K562 (cell line): ENCODE measurements around the gene DMGDH.

Source experiments
- CBX1 ChIP-seq: sonication (generic); IDR thresholded peaks from 2 replicates; pipeline ENCODE4 v1.6.1; 2016; ENCODE audit warnings: antibody characterized with exemption, low read depth, mild to moderate bottlenecking
- CHD7 ChIP-seq: fragments of 200-600 bp; sonication (generic); IDR thresholded peaks from one replicate; pipeline ENCODE4 v1.6.1; 2012; ENCODE audit warnings: mild to moderate bottlenecking, low read depth, low read length, inconsistent platforms
- GATA2 ChIP-seq: sonication (generic); formaldehyde crosslinking; IDR thresholded peaks from 2 replicates; pipeline ENCODE4 v1.4.0; 2020; ENCODE audit warnings: mild to moderate bottlenecking, missing genetic modification reagents
- POLR2A ChIP-seq: fragments of 450-650 bp; conservative IDR thresholded peaks from 2 replicates; pipeline ENCODE4 v1.6.1; 2016
- RAD21 ChIP-seq, 2 experiments: fragments of 250-450 bp in 1 of 2; fragments of 450-650 bp in 1 of 2; sonication (Bioruptor Pico) in 1 of 2; formaldehyde crosslinking in 1 of 2; IDR thresholded peaks in 1 of 2; conservative IDR thresholded peaks in 1 of 2; 2 replicates each; pipeline versions ENCODE4 v1.4.0 to v1.8.0; 2020 to 2022; ENCODE audit warnings: mild to moderate bottlenecking in 2 of 2, moderate library complexity in 1 of 2
- ZNF282 ChIP-seq: sonication (generic); formaldehyde crosslinking; IDR thresholded peaks from 2 replicates; pipeline ENCODE4 v1.8.1; 2023; ENCODE audit warnings: missing genetic modification reagents

GRCh38 chr5:79021753-79022152 is 47.7 kb downstream of the DMGDH start:
- no peak for TF ChIP-seq POLR2A
- no peak for TF ChIP-seq ZNF282 (CRISPR knock-in tag)
- TF ChIP-seq GATA2 (CRISPR knock-in tag) = no peak
- no peak for TF ChIP-seq CBX1
- no peak for TF ChIP-seq CHD7
- no peak for TF ChIP-seq RAD21 (CRISPR knock-in tag; conservative IDR thresholded peaks at IDR 0.05 in 1 of 2, IDR thresholded peaks at IDR 0.05 in 1 of 2)
